NCI-H2171 treated with DMSO at 0.1 percent for 48 hours (cell line): ENCODE data around the gene FBXW11.
A peak's percentile ranks its signal among the peaks of the same experiment; 100 is the strongest.
"Not testable (repeated sequence)": the region's sequence is repeated elsewhere in the genome, so short reads cannot be mapped to it uniquely, and the experiment has no call there.

ENCODE experiments used
- DNase-seq: peaks from one replicate; lab custom pipeline; 2025; lab: John Stamatoyannopoulos, UW

Gene FBXW11

DNA sequence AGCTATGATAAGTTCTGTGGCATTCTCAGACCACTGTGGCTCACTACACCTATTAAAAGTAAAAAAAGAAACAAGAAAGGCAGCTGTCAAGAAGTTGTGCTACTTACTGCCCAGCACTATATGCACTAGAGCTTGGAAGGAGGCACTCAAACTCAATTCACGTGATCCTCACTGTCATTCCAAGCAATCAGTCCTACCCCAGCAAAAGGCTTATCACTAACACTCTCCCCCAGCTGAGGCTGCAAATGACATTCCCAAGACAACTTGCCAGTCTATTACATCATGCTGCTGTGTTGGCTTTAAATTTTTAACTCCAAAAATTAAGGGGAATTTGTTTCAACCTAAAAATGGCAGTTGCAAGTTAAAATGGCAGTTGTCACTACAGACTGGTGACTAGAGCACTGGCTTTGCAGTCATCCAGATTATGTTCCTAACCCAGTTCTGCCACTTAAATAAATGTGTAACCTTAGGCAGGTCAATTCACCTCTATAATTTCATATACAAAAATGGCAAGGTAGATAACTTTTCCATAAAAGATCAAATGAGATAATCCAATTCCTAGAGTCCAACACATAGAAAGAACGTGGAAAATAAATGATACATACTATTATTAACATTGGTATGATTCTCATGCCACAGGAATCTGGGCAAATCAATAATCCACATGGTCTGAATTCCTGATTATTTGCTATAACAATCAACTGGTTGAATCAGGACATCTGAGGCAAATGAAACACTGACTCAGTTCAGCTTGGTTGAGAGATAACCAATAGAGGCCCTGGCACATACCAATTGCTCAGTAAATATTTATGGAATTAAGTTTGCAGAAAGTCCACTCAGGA, 52.4 kb downstream of the FBXW11 start:
- DNase-seq, result no peak

DNA sequence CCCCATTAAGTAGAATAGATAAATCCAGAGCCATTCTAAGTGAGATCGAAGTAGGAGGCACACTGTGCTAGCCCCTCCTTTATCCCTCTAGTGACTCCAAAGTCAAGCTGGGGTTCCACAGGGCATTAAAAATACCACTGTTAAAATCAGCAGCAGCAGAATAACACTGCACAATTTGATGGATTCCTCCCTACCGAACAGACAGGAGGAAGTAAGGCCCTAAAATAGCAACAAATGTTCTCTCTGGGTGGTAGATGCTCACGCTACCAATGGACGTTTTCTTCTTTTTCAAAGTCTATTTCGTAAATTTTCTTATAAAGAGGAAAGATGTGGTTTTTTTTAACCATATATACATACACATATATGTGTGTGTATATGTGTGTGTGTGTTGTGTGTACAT, 54.4 kb downstream of the FBXW11 start:
- no peak for DNase-seq

DNA sequence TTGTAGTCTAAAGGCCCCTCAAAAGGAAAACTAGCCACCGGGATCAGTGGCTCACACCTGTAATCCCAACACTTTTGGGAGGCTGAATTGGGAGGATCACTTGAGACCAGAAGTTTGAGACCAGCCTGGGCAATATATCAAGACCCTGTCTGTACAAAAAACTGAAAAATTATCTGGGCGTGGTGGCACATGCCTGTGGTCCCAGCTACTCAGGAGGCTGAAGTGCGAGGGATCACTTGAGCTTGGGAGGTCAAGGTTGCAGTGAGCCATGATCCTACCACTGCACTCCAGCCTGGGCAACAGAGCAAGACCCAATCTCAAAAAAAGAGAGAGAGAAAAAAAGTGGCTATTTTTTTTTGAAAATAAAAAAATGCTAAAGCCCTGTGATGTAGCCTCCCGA, 55.2 kb downstream of the FBXW11 start:
- no peak for DNase-seq

DNA sequence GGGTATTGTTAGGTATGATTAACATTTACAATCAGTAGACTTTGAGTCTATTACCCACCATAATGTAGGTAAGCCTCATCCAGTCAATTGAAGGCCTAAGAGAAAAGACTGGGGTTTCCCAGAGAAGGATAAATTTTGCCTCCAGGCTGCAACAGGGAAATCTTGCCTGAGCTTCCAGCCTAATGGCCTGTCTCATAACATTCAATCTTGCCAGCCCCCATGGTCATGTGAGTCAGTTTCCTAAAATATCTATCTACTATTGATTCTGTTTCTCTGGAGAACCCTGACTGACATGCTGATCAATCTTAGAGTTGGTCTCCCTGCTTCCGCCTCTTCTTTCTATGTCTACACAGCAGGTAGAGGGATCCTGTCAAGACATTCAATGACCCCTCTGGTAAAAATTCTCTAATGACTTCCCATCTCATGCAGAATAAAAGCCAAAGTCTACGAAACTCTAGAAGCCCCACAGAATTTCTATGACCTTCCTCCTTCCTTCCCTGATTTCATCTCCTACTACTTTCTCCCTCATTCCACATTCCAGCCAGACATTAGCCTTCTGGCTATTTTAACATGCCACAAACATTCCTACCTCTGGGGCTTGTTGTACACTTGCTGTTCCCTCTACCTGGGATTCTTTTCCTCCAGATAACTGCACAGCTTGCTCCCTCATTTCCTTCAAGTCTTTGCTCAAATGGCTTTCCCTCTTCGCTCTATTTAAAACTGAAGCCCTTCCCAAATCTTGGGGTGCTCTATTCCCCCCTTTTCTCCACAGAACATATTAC, 60.2 kb downstream of the FBXW11 start:
- DNase-seq, result no peak

DNA sequence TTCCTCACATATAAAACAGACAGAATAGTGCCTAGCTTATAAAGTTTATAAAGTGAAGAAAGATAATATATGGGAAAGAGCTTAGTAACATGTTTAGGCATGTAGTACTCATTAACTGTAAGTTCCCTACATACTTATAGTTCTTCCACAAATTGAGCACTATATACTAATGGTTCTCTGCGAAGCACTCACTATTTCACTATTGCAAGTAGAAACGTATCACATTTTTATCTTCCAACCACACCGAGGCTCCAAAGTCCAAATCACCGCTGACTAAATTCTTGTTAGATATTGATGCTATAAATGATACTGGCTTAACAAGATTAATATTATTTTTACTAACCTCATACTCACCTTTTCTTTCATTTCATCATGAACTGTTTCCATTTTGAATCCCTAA, 61.0 kb downstream of the FBXW11 start:
- no peak for DNase-seq

- no peak for DNase-seq
These were observed 61.4 kb downstream of the FBXW11 start for GRCh38 chr5:171945066-171945465.

GRCh38 chr5:171942112-171942516, 64.3 kb downstream of the FBXW11 start:
- peak; percentile 9 for DNase-seq

DNA sequence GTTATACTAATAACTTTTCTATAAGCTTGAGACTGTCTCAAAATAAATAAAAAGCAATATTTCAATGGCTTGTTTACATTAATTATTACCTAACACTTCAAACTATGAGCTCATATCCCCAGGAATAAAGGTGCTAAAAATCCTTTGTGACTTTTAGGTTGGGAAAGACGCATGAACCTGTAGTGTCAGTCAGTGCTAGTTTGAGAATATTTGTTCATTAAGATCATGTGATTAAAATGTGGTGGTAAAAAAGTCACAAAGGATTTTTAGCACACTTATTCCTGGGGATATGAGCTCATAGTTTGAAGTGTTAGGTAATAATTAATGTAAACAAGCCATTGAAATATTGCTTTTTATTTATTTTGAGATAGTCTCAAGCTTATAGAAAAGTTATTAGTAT, 64.8 kb downstream of the FBXW11 start:
- not testable (repeated sequence) for DNase-seq

DNA sequence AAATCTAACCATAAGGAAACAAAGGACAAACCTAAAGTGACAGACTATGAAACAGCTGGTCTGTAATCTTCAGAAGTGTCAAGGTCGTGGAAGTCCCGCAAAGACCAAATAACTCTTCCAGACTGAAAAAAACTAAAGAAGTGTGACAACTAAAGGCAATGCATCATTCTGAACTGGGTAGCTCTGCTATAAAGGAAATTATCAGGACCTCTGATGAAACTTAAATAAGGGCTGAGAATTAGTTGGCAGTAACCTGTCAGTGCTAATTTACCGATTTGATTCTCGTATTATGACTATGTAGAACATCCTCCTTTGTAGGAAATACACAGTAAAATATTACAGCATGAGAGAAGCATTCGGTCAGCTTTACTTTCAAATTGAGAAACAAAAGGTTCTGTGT, 65.2 kb downstream of the FBXW11 start:
- not testable (repeated sequence) for DNase-seq

GRCh38 chr5:171939951-171940350, 66.5 kb downstream of the FBXW11 start:
- DNase-seq, result no peak

DNA sequence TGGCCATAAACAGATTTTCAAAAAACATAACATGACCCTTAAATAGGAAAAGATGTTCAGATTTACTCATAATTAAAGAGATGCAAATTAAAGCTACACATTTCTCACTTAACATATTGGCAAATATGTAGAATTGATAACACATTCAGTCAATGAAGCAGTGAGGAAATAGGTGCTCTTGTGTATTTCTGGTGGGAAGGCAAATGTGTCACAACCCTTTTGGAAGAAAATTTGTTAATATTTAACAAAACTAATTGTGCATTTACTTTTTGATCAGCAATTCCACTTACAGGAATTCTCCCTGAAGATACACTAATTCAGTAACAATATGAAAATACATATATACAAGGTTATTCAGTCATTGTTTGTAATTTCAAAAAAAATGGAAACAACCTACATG, 68.1 kb downstream of the FBXW11 start:
- DNase-seq, result no peak

DNA sequence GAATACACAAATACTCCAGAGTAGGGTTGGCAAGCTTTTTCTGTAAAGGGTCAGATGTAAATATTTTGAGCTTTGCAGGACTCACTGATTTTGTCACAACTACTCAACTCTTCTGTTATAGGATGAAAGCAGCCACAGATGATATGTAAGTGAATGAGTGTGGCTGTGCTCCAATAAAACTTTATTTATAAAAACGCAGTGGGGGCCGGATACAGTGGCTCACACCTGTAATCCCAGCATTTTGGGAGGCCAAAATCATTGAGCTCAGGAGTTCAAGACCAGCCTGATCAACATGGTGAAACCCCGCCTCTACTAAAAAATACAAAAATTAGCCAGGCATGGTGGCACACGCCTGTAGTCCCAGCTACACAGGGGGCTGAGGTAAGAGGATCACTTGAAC, 69.1 kb downstream of the FBXW11 start:
- DNase-seq, result no peak

DNA sequence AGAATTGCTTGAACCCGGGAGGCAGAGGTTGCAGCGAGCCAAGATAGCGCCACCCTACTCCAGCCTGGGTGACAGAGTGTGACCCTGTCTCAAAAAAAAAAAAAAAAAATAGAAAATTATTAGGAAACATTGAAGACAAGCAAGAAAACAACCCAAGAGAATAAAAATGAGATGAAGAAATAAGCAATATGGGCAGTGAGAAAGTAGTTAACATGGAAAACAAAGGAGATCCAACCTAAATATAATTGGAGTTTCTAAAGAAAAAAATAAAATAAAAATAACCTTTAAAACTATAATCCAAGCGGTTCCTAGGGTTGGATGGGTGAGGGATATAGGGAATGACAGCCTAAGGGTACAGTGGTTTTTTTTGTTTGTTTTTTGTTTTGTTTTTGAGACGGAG, 71.9 kb downstream of the FBXW11 start:
- DNase-seq, result no peak

DNA sequence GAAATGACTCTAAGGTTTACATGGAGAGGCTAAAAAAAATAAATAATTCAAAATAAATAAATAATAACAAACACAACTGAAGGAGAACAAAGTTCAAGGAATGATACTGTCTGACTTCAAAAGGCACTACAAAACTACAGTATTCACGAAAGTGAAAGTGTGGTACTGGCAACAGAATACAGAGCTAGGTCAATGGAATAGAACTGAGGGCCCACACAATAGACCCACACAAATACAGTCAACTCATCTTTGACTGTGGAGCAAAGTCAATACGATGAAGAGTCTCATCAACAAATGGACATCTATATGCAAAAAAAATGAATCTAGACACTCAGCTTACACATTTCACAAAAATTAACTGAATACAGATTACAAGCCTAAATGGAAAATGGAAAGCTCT, 75.3 kb downstream of the FBXW11 start:
- DNase-seq, result no peak

DNA sequence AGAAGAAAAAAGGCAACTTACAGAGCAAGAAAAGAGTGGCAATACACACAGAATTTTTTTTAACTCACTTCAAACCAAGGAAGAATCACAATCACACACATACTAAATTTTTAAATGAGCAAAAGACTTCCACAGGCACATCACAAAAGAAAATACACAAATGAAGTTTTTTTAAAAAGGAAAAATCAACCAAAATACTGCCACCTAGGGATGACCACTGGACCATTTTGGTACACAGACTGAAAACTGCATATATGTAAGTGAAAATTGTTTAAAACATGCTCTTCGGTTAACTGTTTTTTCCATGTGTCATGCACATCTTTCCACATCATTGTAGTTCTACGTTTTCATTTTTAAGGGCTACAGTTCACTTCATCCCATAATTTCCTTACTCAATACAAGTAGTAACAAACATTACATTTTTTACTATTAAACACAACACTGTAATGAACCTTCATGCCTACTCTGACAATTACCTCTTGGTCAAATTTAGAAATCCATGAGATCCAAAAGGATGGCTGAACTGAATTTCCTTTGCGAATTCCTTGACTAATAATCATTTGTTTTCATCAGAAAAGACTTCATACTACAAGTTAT, 79.0 kb downstream of the FBXW11 start:
- DNase-seq, result no peak

DNA sequence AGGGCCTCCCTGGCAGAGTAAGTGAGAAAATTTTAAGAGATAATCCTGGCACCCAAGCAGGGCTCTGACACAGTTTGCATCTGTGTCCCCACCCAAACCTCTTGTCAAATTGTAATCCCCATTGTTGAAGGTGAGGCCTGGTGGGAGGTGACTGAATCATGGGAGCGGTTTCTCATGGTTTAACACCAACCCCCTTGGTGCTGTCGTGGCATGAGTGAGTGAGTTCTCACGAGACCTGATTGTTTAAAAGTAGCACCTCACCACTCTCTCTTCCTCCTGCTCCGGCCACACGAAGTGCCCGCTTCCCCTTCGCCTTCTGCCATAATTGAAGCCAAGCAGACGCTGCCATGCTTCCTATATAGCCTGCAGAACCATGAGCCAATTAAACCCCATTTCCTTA, 80.1 kb downstream of the FBXW11 start:
- DNase-seq, result no peak

DNA sequence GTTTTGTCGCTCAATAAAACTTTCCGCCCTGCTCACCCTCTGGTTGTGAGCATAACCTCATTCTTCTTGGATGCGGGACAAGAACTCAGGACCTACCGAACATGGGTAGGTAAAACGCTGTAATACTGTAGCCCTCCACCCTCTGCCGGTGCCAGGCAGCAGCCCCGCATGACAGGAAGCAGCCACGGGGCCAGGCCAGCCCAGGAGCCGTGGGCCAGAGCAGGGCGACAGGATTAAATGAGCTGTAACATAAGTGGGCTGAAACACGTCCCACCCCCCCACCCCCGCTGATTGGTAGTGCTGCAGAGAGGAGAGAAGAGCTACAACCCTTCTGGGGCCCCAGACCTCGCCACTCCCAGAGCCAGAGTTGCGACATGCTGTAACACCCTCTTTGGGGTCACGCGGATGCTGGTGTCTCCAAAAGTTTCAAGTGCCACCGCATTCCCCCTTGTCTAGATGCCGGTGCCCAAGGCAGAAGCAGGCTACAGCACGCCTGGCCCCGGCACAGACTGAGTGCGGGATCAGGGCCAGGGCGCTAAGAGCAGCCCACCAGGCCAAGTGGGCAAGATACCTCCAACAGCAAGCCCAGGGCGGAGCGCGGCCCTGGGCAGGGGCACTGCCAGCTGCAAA, 81.8 kb downstream of the FBXW11 start:
- DNase-seq, result no peak

DNA sequence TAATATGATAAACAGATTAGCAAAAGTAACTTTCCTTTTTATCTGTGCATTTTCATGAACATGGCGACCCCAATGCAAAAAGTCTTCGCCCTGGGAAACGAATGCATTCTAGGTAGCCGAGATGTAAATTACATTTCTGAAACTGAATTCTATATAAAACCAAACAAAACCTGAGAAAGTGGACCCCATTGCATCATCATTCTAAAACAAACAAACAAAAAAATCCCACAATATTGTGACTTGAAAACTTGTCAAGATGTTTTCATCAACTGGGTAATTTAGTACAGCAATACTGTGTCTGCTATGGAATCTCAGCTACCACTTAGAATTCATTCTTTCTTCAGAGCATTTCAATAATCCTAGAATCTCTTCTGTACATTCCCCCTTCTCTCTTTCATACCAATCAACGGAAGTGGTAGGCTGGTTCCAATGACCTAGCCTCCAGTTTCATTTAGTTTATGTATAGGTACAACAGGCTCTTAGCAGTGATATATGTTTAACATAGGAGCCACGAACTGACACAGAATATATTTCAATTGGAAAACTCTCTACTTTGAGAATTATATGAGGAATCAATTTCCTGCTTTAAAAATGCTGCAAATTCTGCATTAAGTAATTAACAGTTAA, 85.6 kb downstream of the FBXW11 start:
- no peak for DNase-seq

DNA sequence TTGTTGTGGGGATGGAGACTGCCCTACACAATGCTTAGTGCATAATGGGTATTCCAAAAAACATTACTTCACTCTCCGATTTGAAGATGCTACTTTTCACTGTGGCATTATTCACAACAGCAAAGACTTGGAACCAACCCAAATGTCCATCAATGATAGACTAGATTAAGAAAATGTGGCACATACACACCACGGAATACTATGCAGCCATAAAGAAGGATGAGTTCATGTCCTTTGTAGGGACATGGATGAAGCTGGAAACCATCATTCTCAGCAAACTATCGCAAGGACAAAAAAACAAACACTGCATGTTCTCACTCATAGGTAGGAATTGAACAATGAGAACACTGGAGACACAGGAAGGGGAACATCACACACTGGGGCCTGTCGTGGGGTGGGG, 90.7 kb downstream of the FBXW11 start:
- not testable (repeated sequence) for DNase-seq

DNA sequence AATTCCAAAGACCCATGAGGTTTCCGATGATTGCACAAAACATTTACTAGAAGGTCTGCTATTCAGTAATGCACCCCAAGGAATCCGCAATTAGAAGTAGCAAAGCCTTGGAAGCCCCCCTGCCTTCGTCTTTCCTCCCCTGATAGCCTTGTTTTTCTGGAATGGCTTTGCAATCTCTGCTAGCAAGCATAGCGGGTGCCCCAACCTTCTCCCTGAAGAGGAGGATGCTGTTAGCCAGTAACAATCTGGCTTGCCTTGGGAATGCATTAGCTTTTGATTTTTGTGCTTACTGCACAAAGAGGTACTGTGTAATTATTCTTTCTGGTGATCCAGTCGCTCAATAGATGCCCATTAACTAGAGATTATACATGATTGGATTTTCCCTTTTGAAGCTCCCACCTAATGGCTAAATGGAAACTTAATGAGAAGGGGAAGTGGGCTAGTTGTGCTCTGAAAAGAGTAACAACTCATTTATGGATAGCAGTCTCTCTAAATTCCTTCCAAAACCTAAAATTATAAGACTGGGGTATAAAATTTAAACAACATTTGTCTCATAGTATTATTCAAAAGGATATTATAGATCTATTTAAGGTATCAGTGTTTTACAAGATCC, 91.6 kb downstream of the FBXW11 start:
- no peak for DNase-seq

DNA sequence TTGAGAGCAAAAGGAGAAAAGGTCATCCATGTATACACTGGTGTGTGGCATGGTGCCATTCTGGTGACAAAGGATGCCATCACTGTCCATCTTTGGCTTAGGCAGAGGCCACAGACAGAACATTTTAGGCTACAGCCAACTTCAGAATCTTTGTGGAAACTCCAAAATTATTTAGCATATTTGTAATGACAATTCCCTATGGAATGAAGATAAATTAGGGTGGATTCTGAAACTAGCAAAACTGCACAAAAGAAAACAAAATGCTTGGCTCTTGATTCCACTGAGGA, 92.5 kb downstream of the FBXW11 start:
- DNase-seq, result no peak

DNA sequence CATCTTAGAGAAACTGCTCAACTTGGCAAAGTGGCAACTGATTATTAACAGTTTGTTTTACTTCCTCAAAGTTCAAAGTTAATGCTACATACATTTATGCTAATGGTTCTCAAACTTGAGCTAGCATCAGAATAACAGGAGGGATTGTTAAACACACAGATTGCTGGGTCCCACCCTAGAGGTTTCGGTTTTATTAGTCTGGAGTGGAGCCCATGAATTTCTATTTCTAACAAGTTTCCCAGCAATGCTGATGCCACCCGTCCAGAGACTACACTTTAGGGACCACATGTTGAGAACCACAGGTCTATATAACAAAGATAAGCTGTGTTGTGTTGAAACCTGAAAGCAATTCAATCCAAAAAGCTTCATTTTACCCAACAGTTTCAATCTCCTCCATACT, 95.3 kb downstream of the FBXW11 start:
- no peak for DNase-seq
